GM21737 (cell line): ENCODE measurements around the gene RAD52.
A peak's percentile ranks its signal among the peaks of the same experiment; 100 is the strongest.
"Not testable (repeated sequence)": the region's sequence is repeated elsewhere in the genome, so short reads cannot be mapped to it uniquely, and the experiment has no call there.

ENCODE experiments used
- ATAC-seq: cut with Tn5 transposase; IDR thresholded peaks from one replicate; pipeline ENCODE4 v1.9.1; 2021; ENCODE audit warnings: mild to moderate bottlenecking, moderate library complexity; ENCODE audit not compliant: unreplicated experiment

RAD52 gene

DNA sequence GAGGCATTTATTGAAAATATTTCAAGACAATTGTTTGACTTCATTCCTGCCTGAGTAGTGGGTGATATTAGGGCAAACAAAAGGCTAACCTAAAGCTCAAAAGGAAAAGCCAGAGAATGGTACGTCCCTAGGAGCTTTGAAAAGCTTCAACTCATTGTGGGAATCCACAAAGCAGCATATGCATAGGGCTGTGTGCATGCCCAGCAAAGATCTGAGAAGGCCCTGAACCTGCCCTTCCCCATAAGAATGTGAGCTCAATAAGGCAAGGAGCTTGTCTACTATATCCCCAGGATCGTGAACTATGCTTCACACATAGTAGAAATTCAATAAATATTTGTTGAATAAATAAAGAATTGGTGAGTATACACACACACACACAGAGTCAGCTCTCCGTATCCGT is 19.1 kb upstream of the RAD52 start:
- no peak for ATAC-seq

DNA sequence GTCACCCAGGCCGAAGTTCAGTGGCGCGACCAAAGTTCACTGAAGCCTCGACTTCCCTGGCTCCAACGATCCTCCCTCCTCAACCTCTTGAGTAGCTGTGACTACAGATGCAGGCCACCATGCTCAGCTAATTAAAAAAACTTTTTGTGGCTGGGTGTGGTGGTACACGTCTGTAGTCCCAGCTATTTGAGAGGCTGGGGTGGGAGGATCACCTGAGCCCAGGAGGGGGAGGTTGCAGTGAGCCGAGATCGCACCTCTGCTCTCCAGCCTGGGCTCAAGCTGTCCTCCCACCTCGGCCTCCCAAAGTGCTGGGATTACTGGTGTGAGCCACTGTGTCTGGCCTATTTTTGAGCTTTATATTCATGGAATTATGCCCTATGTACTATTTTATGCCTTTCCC is 18.1 kb upstream of the RAD52 start:
- ATAC-seq, result no peak

- ATAC-seq, result no peak
These were observed 17.2 kb upstream of the RAD52 start for GRCh38 chr12:966724-967123.

GRCh38 chr12:958588-959123 is 9.2 kb upstream of the RAD52 start:
- peak; percentile 53 for ATAC-seq

DNA sequence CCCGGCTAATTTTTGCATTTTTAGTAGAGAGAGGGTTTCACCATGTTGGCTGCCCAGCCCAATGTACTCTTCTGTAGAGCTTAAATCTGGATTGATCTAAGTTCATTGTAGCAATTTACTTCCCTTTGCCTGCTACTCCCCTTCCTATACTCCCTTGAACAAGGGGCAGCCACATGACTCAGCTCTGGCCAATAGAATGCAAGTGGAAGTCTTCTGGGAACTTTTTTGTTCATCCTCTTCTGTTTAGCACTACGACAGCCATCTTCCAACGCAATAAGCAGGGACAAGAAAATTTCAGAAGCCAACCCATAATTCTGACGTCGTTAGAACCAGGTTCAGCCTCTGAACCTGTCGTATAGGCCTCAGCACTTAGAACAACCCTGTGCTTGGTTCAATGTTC is 6.4 kb upstream of the RAD52 start:
- no peak for ATAC-seq

GRCh38 chr12:954741-955140 is 5.2 kb upstream of the RAD52 start:
- ATAC-seq, result no peak

DNA sequence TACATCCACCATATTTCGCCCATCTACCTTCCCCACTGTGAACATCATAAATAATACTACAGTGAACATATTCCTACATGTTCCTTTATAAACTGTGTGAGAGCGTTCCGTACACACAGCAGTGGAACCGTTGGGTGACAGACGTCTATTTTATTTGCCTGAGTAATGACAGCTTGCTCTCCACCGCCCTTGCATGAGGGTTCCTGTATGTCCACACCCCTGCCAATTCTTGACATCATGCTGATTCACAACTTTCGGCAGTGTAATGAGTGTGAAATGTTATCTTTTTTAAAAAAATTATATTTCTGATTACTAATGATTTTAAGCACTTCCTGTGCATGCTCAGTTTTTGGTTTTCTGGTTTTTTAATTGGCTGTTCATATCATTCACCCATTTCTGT is 4.3 kb upstream of the RAD52 start:
- ATAC-seq, result no peak

DNA sequence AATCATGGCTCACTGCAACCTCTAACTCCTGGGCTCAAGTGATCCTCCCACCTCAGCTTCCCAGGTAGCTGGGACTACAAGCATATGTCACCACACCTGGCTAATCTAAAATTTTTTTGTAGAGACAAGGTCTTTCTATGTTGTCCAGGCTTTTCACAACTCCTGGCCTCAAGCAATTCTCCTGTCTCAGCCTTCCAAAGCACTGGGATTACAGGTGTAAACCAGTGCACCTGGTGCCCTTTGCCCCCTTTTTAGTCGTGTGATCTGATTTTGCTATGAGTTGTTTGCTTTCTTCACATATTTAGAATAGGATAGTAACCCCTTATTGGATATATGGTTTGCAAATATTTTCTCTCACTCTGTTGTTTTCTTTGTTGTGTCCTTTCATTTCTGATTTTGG is 1.7 kb upstream of the RAD52 start:
- ATAC-seq, result no peak

DNA sequence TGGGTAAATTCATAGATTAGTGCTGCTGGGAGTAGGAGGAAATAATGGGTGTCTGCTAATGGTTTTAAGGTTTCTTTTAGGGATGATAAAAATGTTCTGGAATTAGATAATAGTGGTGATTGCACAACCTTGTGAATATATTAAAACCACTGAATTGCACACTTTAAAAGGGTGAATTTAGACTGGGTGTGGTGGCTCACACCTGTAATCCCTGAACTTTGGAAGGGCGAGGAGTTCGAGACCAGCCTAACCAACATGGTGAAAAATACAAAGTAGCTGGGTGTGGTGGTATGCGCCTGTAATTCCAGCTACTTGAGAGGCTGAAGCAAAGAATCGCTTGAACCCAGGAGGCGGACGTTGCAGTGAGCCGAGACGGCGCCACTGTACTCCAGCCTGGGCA is 1.3 kb downstream of the RAD52 start:
- ATAC-seq, result no peak

- no peak for ATAC-seq
These were observed 2.9 kb downstream of the RAD52 start for GRCh38 chr12:946631-947030.

- ATAC-seq, result no peak
These were observed 3.3 kb downstream of the RAD52 start for GRCh38 chr12:946212-946611.

- no peak for ATAC-seq
These were observed 5.3 kb downstream of the RAD52 start for GRCh38 chr12:944211-944610.

DNA sequence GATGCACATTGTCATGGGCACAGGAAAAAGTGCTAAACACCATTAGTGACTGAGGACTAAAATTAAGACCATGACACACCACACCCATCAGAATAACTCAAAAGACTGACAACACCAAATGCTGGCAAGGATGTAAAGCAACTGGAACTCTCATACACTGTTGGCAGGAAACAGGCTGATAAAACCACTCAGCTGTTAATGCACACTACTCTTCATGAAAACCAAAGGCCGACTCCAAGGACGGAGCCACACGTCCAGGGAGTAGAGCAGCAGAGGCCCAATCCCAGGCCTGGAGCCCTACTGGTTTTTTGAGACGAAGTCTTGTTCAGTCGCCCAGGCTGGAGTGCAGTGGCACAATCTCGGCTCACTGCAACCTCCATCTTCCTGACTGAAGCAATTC is 6.4 kb downstream of the RAD52 start:
- ATAC-seq, result no peak

DNA sequence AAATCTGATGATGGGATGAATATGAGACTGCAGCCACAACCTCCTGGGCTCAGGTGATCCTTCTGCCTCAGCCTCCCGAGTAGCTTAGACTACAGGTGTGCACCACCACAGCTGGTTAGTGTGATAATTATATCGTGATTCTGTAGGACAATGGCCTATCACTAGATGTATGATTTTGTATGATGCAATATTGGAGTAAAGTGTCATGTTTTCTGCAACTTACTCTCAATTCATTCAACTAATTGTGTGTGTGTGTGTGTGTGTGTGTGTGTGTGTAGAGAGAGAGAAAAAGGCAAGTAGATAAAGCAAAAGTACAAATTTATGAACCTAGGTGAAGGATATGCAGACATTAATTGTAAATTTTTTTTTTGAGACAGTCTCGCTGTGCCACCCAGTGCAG is 10.7 kb downstream of the RAD52 start:
- ATAC-seq, result no peak

GRCh38 chr12:936377-937345 is 12.8 kb downstream of the RAD52 start:
- ATAC-seq, result no peak

DNA sequence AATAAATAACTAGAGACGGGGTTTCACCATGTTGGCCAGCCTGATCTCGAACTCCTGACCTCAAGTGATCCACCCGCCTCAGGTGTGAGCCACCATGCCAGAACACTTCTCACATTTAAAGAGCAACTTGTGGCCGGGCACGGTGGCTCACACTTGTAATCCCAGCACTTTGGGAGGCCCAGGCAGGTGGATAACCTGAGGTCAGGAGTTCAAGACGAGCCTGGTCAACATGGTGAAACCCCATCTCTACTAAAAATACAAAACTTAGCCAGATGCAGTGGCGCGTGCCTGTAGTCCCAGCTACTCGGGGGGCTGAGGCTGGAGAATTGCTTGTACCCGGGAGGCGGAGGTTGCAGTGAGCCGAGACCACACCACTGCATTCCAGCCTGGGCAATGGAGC is 13.6 kb downstream of the RAD52 start:
- not testable (repeated sequence) for ATAC-seq

DNA sequence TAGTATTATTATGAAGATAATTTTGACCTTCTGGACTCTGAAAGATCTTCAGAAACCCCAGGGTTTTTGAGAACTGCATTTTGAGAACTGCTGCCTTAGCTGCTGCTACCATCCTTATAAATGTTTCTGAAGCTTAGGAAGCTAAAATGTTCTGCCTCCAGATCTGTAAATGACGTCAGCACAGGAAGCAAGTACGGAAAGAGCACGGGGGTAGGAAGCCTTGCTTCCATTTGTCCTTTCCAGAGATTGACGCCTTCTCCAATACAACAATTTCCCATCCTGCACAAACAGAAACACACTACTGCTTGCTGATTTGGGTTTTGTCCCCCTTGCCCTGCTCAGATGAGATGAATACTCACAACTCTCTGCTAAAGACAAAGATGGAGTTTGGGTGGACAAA is 17.9 kb downstream of the RAD52 start:
- ATAC-seq, result no peak

DNA sequence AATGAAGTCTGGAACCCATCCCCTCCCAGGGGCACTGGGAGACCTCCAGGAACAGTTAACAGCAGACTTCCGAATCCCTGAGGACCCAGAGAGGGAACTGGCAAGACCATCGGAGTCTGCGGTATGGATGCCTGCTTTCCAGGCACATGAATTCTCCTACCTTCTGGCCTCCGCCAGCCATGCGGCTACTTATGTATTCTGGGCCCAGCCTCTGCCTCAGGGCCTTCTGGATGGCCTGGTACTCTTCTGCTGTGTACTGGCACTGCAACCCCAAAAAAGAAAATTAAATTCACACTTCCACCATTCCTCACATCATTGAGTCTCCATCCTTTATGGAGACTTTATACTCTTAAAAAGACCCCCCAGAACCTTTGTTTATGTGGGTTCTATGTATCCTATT is 18.4 kb downstream of the RAD52 start:
- no peak for ATAC-seq

DNA sequence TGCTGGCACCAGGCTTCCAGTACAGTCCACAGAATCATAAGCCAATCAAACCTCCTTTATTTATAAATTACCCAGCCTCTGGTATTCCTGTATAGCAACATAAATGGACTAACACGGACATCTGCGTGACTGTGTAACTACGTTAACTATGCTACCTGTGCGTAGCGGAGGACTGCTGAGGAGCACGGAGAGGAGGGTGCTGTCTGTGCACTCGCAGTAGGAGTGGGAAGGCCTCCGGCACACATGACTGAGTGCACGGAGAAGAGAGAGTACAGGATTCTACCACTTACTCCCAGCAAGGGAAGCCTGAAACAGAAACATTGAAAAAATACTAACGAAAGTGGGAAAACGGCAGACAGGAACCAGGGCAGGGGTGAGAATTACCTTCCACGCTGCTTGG is 22.9 kb downstream of the RAD52 start:
- ATAC-seq, result no peak

GRCh38 chr12:922285-922684 is 27.2 kb downstream of the RAD52 start:
- no peak for ATAC-seq

DNA sequence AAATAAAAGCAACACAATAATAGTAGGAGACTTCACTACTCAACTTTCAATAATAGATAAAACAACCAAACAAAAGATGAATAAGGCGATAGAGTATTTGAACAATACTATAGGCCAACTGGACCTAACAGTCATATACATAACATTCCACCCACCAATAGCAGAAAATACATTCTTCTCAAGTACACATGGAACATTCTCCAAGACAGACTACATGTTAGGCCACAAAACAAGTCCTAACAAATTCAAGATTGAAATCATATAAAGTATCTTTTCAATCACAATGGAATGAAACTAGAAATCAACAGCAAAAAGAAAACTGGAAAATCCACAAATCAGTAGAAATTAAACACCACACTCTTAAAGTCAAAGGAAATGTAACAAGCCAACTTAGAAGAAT is 28.8 kb downstream of the RAD52 start:
- ATAC-seq, result no peak

DNA sequence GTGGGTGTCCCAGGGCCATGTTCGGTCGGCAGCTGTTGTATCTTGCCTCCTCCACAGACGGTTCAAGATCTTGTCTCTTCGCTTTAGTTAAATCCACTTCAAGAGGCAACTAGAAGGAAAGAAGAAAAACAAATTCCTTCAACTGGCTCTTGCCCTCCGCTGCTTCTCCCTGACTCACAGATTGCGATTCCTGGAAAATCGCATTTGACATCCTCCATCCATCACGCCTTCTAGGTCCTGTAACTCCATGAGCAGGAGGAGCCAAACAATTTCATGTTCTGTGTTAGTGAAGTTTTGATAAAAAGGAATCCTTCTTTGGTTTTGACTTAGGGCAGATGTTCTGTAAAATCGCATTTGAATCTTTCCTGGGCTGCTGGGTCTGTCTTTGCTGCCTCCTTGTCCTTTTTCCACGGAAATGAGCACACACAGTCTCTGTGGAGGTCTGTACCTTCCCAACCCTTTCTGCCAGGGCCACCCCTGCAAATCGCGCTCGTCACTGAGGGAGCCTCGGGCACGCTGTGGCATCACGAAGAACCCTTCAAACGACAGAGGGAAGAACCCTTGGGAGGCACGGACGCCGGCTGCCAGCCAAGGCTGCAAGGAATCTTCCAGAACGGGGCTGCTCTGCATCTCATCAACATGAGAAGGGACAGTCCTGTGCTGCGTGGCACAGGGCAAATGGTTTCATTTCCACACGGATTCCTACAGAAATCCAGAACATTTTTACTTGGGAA is 32.6 kb downstream of the RAD52 start:
- no peak for ATAC-seq
